K562 (cell line): ENCODE measurements around the gene EYA4. TPM values are rescaled to one million over a fixed set of nuclear protein-coding genes. Genes with fewer than 3 reads are reported as not detected.

Source experiments
- ATAC-seq: fragments of 200-7000 bp; cut with Tn5 transposase; 3 replicates; pipeline ENCODE4 v1.9.1; 2020; ENCODE audit warnings: moderate library complexity
- BruUV-seq: library from RNA; stranded (reverse); fragments of 400-500 nt; replicated peaks from 2 replicates; lab custom pipeline; 2021; lab: Mats Ljungman, UMichigan
- CTCF ChIA-PET: fragments of 300-600 bp; formaldehyde crosslinking; extraction: SDS; loops from one replicate; lab custom pipeline; 2021; ENCODE audit warnings: low intra/inter-chr PET ratio; lab: Yijun Ruan, JAX
- POLR2A ChIA-PET: fragments of 300-600, 350-650 bp; sonication (Branson Sonifier 250); formaldehyde crosslinking; extraction: SDS; loops from one replicate; lab custom pipeline; 2021; ENCODE audit warnings: antibody characterized with exemption, inconsistent platforms; lab: Yijun Ruan, JAX
- DNase-seq, 4 experiments: peaks; one replicate each; pipeline versions ENCODE4 v3.0.0 to v3.0.0-alpha.2; 2011 to 2018; ENCODE audit warnings: low spot score in 3 of 4, mixed read lengths in 3 of 4; ENCODE audit errors: extremely low read depth in 1 of 4
- FAIRE-seq: peaks from 2 replicates; lab custom pipeline; 2011; peaks lifted over from hg19 to GRCh38; lab: Jason Lieb, UNC
- H2AFZ ChIP-seq: 2 replicates; pipeline ENCODE4 v1.6.0; 2011; ENCODE audit warnings: low read depth, low read length, control low read depth, inconsistent platforms
- H3K27ac ChIP-seq: fragments of 200-600 bp; 3 replicates; pipeline ENCODE4 v1.8.0; 2011; ENCODE audit warnings: low read depth, mild to moderate bottlenecking, control low read depth, inconsistent platforms, low read length, moderate library complexity, mixed read lengths; ENCODE audit errors: extremely low read depth
- H3K27me3 ChIP-seq, 2 experiments: fragments of 300-600 bp in 1 of 2; 2 replicates in 1 of 2; 3 replicates in 1 of 2; pipeline versions ENCODE4 v1.6.0 to v1.8.0; 2011; ENCODE audit warnings: inconsistent platforms in 2 of 2, low read length in 2 of 2, mild to moderate bottlenecking in 1 of 2, mixed read lengths in 1 of 2, moderate library complexity in 1 of 2; ENCODE audit not compliant: control insufficient read depth in 2 of 2, insufficient read depth in 2 of 2
- H3K36me3 ChIP-seq: fragments of 300-600 bp; 3 replicates; pipeline ENCODE4 v1.8.0; 2011; ENCODE audit warnings: mild to moderate bottlenecking, low read length, inconsistent platforms; ENCODE audit not compliant: control insufficient read depth, insufficient read depth
- H3K4me1 ChIP-seq, 2 experiments: fragments of 200-600 bp in 1 of 2; replicated peaks in 1 of 2; 2 replicates in 1 of 2; 3 replicates in 1 of 2; pipeline versions ENCODE4 v1.5.1 to v1.8.0; 2011; ENCODE audit warnings: inconsistent platforms in 2 of 2, low read length in 2 of 2, mild to moderate bottlenecking in 1 of 2, mixed read lengths in 1 of 2, moderate library complexity in 1 of 2; ENCODE audit not compliant: control insufficient read depth in 2 of 2, insufficient read depth in 2 of 2
- H3K4me2 ChIP-seq: 2 replicates; pipeline ENCODE4 v1.6.1; 2011; ENCODE audit warnings: low read length, control low read depth, inconsistent platforms, mixed read lengths; ENCODE audit not compliant: insufficient read depth
- H3K4me3 ChIP-seq: fragments of 200-600 bp; sonication (generic), shearing (Covaris generic); 2 replicates; pipeline ENCODE4 v1.5.1; 2016; ENCODE audit warnings: control low read depth, inconsistent platforms
- H3K79me2 ChIP-seq: fragments of 200-600 bp; 3 replicates; pipeline ENCODE4 v1.8.0; 2011; ENCODE audit warnings: low read length, inconsistent platforms; ENCODE audit not compliant: control insufficient read depth, insufficient read depth
- H3K9ac ChIP-seq, 2 experiments: 2 replicates each; pipeline versions ENCODE4 v1.6.0 to v1.6.1; 2011; ENCODE audit warnings: low read depth in 2 of 2, low read length in 2 of 2, control low read depth in 1 of 2, inconsistent platforms in 1 of 2, mild to moderate bottlenecking in 1 of 2, mixed read lengths in 1 of 2; ENCODE audit not compliant: insufficient read depth in 1 of 2
- H3K9me1 ChIP-seq: one replicate; pipeline ENCODE4 v1.6.0; 2011; ENCODE audit warnings: inconsistent platforms, mild to moderate bottlenecking, low read length, moderate library complexity; ENCODE audit not compliant: control insufficient read depth, insufficient read depth
- H3K9me3 ChIP-seq: replicated peaks from 2 replicates; pipeline ENCODE4 v1.5.1; 2011; ENCODE audit warnings: low read depth, low read length, inconsistent platforms; ENCODE audit not compliant: control insufficient read depth, insufficient read depth
- H4K20me1 ChIP-seq: replicated peaks from 2 replicates; pipeline ENCODE4 v1.6.1; 2011; ENCODE audit warnings: low read length, inconsistent platforms, mixed read lengths; ENCODE audit not compliant: control insufficient read depth, insufficient read depth
- GTF2A2 ChIP-seq: IDR thresholded peaks from 2 replicates; pipeline ENCODE4 v1.6.1; 2016; ENCODE audit warnings: mild to moderate bottlenecking, missing genetic modification characterization, missing compliant biosample characterization
- MCM7 ChIP-seq, 2 experiments: fragments of 450-650 bp; IDR thresholded peaks; 2 replicates each; pipeline ENCODE4 v1.6.1; 2016 to 2018
- NR2F6 ChIP-seq: fragments of 450-650 bp; formaldehyde crosslinking; IDR thresholded peaks from 2 replicates; pipeline ENCODE4 v1.4.0; 2020; ENCODE audit warnings: mild to moderate bottlenecking
- NR3C1 ChIP-seq: sonication (generic); formaldehyde crosslinking; IDR thresholded peaks from 2 replicates; pipeline ENCODE4 v1.8.1; 2022; ENCODE audit warnings: missing genetic modification reagents
- PCBP1 ChIP-seq: fragments of 200-400 bp; formaldehyde crosslinking; IDR thresholded peaks from 2 replicates; pipeline ENCODE4 v1.6.1; 2018; ENCODE audit warnings: mild to moderate bottlenecking, low read depth, low read length; ENCODE audit not compliant: poor library complexity, severe bottlenecking
- SREBF2 ChIP-seq: sonication (generic); formaldehyde crosslinking; IDR thresholded peaks from 2 replicates; pipeline ENCODE4 v1.4.0; 2020; ENCODE audit warnings: mild to moderate bottlenecking, missing genetic modification reagents
- STAT5B ChIP-seq: fragments of 250-450 bp; sonication (Bioruptor Pico); IDR thresholded peaks from 2 replicates; pipeline ENCODE4 v1.8.0; 2021; ENCODE audit warnings: mild to moderate bottlenecking, inconsistent platforms
- SUPT5H ChIP-seq: fragments of 450-650 bp; IDR thresholded peaks from 2 replicates; pipeline ENCODE4 v1.6.1; 2016
- ZBTB8A ChIP-seq: fragments of 450-650 bp; IDR thresholded peaks from 2 replicates; pipeline ENCODE4 v1.6.1; 2018; ENCODE audit warnings: mild to moderate bottlenecking, moderate library complexity; ENCODE audit not compliant: partially characterized antibody
- ZNF217 ChIP-seq: sonication (generic); formaldehyde crosslinking; IDR thresholded peaks from 2 replicates; pipeline ENCODE4 v1.8.0; 2022; ENCODE audit warnings: mild to moderate bottlenecking, missing genetic modification reagents
- ZNF444 ChIP-seq: fragments of 250-450 bp; sonication (Bioruptor Pico); IDR thresholded peaks from 2 replicates; pipeline ENCODE4 v1.4.0; 2020; ENCODE audit warnings: mild to moderate bottlenecking, moderate library complexity
- WGBS: fragments of 100-300 bp; shearing (Covaris generic); methylation state at CpG from one replicate; pipeline ENCODE4 v1.1.6; 2016; ENCODE audit warnings: low coverage, mixed read lengths; ENCODE audit not compliant: insufficient coverage; ENCODE audit errors: missing lambda C conversion rate; 5-methylcytosine and 5-hydroxymethylcytosine counted together
- in situ Hi-C: fragments of 300-500 bp; cut with MboI; formaldehyde crosslinking; loops from 4 replicates; pipeline ENCODE4 v1.15.0; 2018; ENCODE audit warnings: inconsistent platforms, mixed read lengths
- intact Hi-C: fragments of 100-400 bp; cut with micrococcal nuclease; formaldehyde crosslinking; loops from 2 replicates; pipeline ENCODE4 v1.14.2; 2022
- polyA plus RNA-seq, 8 experiments: library from polyadenylated mRNA; depleted of rRNA in 4 of 8; stranded (reverse) in 5 of 8; unstranded in 3 of 8; fragments of >200 nt; fragmentation: Nextera tagmentation in 2 of 8; fragmentation: Illumina TruSeq in 1 of 8; extraction: Ambion mirVana in 2 of 8; extraction: Trizol in 1 of 8; gene quantifications; 2 replicates each; pipeline versions ENCODE4 v1.2.1 to v1.2.3, GENCODE V29; 2011 to 2014; ENCODE audit warnings: inconsistent platforms in 1 of 8, missing spikeins in 1 of 8
- total RNA-seq, 7 experiments: library from RNA; depleted of rRNA in 6 of 7; stranded (reverse); fragments of >200 nt in 6 of 7; fragmentation: Illumina TruSeq in 2 of 7; extraction: Trizol in 2 of 7; gene quantifications; 2 replicates each; pipeline versions ENCODE4 v1.2.1 to v1.2.3, GENCODE V29; 2011 to 2021; ENCODE audit warnings: low replicate concordance in 1 of 7
- TF ChIP-seq, protein P1 (sequence below): fragments of 450-650 bp; conservative IDR thresholded peaks from 2 replicates; pipeline ENCODE4 v1.6.1; 2016; ENCODE audit warnings: missing genetic modification characterization, low read depth, mild to moderate bottlenecking, missing compliant biosample characterization, moderate library complexity
- TF ChIP-seq, protein P2 (sequence below): sonication (generic); formaldehyde crosslinking; IDR thresholded peaks from 2 replicates; pipeline ENCODE4 v1.8.1; 2023; ENCODE audit warnings: mild to moderate bottlenecking, missing genetic modification reagents
- TF ChIP-seq, protein P3 (sequence below): IDR thresholded peaks from 2 replicates; pipeline ENCODE4 v1.6.1; 2016; ENCODE audit warnings: missing genetic modification characterization, missing compliant biosample characterization

The EYA4 gene
- total and polyA plus RNA-seq, 9 of the 15 experiments (the other 6 are each of a cell fraction or from before 2014, with no cell fraction given) = 0.03 to 0.04 TPM; not detected in 7

DNA sequence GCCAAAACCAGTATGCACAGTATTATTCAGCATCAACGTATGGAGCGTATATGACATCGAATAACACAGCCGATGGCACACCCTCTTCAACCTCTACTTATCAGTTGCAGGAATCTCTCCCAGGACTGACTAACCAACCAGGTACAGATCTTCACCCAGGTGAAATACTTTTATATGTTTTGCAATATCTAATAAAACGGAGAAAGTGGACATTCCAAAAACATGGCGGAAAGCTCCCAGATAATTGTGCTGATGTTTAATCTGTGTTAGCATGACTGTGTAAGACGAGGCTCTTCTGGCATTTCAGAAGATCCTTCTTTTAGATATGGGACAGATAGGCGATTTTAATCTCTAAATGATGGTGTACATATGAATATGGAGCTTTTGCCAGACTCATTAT, 227.4 kb downstream of the EYA4 start:
- no peak overlapping the region for H3K4me3 ChIP-seq
- ATAC-seq (no peak), FAIRE-seq (no peak), DNase-seq (no peak)
- H3K27me3 ChIP-seq = no peaks in the 10 kb centered on the region
- no peaks in the 10 kb centered on the region for H3K9me3 ChIP-seq
- no peaks in the 10 kb centered on the region for H4K20me1 ChIP-seq
- no peak overlapping the region for H3K27ac ChIP-seq
- intact Hi-C loops (no loop called here), in situ Hi-C loops (no loop called here)
- TF ChIP-seq MCM7 (IDR thresholded peaks at IDR 0.05) (no peak), NR2F6 (CRISPR knock-in tag) (no peak), NR3C1 (CRISPR knock-in tag) (no peak), GTF2A2 (tag) (no peak), STAT5B (CRISPR knock-in tag) (no peak), PCBP1 (no peak), SUPT5H (no peak), ZNF217 (no peak), ZNF444 (CRISPR knock-in tag) (no peak), SREBF2 (CRISPR knock-in tag) (no peak), ZBTB8A (no peak)
- TF ChIP-seq, protein P1, sequence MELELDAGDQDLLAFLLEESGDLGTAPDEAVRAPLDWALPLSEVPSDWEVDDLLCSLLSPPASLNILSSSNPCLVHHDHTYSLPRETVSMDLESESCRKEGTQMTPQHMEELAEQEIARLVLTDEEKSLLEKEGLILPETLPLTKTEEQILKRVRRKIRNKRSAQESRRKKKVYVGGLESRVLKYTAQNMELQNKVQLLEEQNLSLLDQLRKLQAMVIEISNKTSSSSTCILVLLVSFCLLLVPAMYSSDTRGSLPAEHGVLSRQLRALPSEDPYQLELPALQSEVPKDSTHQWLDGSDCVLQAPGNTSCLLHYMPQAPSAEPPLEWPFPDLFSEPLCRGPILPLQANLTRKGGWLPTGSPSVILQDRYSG = no peak
- TF ChIP-seq, protein P2, sequence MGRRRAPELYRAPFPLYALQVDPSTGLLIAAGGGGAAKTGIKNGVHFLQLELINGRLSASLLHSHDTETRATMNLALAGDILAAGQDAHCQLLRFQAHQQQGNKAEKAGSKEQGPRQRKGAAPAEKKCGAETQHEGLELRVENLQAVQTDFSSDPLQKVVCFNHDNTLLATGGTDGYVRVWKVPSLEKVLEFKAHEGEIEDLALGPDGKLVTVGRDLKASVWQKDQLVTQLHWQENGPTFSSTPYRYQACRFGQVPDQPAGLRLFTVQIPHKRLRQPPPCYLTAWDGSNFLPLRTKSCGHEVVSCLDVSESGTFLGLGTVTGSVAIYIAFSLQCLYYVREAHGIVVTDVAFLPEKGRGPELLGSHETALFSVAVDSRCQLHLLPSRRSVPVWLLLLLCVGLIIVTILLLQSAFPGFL = no peak
- TF ChIP-seq, protein P3, sequence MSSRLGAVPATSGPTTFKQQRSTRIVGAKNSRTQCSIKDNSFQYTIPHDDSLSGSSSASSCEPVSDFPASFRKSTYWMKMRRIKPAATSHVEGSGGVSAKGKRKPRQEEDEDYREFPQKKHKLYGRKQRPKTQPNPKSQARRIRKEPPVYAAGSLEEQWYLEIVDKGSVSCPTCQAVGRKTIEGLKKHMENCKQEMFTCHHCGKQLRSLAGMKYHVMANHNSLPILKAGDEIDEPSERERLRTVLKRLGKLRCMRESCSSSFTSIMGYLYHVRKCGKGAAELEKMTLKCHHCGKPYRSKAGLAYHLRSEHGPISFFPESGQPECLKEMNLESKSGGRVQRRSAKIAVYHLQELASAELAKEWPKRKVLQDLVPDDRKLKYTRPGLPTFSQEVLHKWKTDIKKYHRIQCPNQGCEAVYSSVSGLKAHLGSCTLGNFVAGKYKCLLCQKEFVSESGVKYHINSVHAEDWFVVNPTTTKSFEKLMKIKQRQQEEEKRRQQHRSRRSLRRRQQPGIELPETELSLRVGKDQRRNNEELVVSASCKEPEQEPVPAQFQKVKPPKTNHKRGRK = no peak
- no TSS peak for BruUV-seq
- no peaks in the 10 kb centered on the region for H3K4me1 ChIP-seq
- no peaks in the 10 kb centered on the region for H3K36me3 ChIP-seq
- H2AFZ ChIP-seq = no peak overlapping the region
- WGBS = 3% methylated on average over 8 of the region's 8 CpGs
- POLR2A ChIA-PET = no interaction called here
- H3K9ac ChIP-seq = no peak overlapping the region
- no peak overlapping the region for H3K4me2 ChIP-seq
- CTCF ChIA-PET = no interaction called here
- no peaks in the 10 kb centered on the region for H3K9me1 ChIP-seq
- H3K79me2 ChIP-seq = no peaks in the 10 kb centered on the region
